Effector memory CD8-positive, alpha-beta T cell (primary cell): ENCODE results near the gene RPTOR.

Experiments used
- ATAC-seq: fragments of 150-1000 bp; cut with Tn5 transposase; replicated peaks from 2 replicates; pipeline ENCODE4 v1.10.0; 2021; ENCODE audit warnings: mild to moderate bottlenecking, moderate library complexity
- DNase-seq, 3 experiments: peaks; one replicate each; pipeline ENCODE4 v3.0.0; 2021
- H3K27ac Mint-ChIP-seq, 2 donors: one replicate each; pipeline ENCODE4 v1.8.0; 2022; ENCODE audit warnings: mild to moderate bottlenecking in 2 of 2, mixed read lengths in 2 of 2, moderate library complexity in 2 of 2
- H3K27me3 Mint-ChIP-seq, 2 donors: one replicate each; pipeline ENCODE4 v1.8.0; 2022; ENCODE audit warnings: mixed read lengths in 2 of 2
- H3K36me3 Mint-ChIP-seq: one replicate; pipeline ENCODE4 v1.8.0; 2022; ENCODE audit warnings: mild to moderate bottlenecking, moderate library complexity, mixed read lengths; ENCODE audit not compliant: insufficient read depth
- H3K4me1 Mint-ChIP-seq, 2 donors: one replicate each; pipeline ENCODE4 v1.8.0; 2022; ENCODE audit warnings: low read depth in 2 of 2, mixed read lengths in 2 of 2
- H3K4me3 Mint-ChIP-seq, 2 donors: one replicate each; pipeline ENCODE4 v1.8.0; 2022; ENCODE audit warnings: mild to moderate bottlenecking in 2 of 2, mixed read lengths in 2 of 2, moderate library complexity in 2 of 2
- H3K9me3 Mint-ChIP-seq, 2 donors: one replicate each; pipeline ENCODE4 v1.8.0; 2022; ENCODE audit warnings: mixed read lengths in 2 of 2

RPTOR gene

DNA sequence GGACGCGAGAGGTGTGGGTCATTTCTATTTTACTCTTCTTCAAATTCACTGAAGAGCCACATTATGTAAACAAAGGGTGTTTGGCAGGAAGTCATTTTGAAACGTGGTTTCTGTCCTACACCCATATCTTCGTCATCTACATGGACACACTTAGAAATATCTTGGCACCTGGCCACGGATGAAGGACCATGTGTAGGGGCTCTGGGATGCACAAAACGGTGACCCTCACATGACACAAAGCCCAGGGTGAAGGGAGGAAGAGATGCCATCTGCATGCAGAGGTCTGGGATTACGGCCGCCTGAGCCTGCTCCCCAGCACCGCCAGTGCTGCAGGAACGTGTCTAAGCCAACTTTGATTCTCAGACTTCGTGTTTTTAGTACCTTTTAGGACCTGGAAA lies 316.8 kb downstream of the RPTOR start:
- Mint-ChIP-seq H3K36me3 (peaks cover 15% of the 10 kb centered on the region), H3K4me3 (no peak overlapping the region)

DNA sequence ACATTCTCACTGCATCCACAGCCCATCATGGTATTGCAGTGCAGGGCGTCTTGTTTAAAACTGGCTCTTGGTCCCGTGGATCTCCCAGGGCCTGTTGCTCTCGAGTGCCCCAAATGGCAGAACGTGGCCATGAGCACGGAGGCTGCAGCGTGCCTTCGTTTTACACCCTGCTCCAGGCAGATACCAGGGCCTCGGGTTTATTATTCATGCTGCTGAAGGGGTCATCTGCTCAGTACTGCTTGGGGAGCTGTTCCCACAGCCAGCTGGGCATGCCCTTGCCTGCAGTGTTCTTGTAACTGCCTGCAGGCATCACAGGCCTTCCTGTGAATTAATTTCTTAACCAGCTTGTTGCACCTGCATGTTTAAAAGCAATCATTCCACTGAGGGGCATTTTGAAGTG lies 317.3 kb downstream of the RPTOR start:
- peak in 1 of 3 experiments; percentile 23 for DNase-seq
- H3K9me3 Mint-ChIP-seq: no peaks in the 10 kb centered on the region
- peaks cover 24 to 33% of the 10 kb centered on the region in 2 donors for H3K4me1 Mint-ChIP-seq
- peak overlapping the region; percentile 62 to 88 for H3K27ac Mint-ChIP-seq
- H3K4me3 Mint-ChIP-seq: no peak overlapping the region
- peak; percentile 47 for ATAC-seq
- no peaks in the 10 kb centered on the region for H3K27me3 Mint-ChIP-seq
- peaks cover 15% of the 10 kb centered on the region for H3K36me3 Mint-ChIP-seq

More for the DNA sequence above, 316.8 kb downstream of the RPTOR start:
- no peak for ATAC-seq
- peak overlapping the region; percentile 62 to 88 for H3K27ac Mint-ChIP-seq
- H3K4me1 Mint-ChIP-seq: peaks cover 24 to 37% of the 10 kb centered on the region in 2 donors
- DNase-seq: no peak
- H3K9me3 Mint-ChIP-seq: no peaks in the 10 kb centered on the region
- no peaks in the 10 kb centered on the region for H3K27me3 Mint-ChIP-seq

DNA sequence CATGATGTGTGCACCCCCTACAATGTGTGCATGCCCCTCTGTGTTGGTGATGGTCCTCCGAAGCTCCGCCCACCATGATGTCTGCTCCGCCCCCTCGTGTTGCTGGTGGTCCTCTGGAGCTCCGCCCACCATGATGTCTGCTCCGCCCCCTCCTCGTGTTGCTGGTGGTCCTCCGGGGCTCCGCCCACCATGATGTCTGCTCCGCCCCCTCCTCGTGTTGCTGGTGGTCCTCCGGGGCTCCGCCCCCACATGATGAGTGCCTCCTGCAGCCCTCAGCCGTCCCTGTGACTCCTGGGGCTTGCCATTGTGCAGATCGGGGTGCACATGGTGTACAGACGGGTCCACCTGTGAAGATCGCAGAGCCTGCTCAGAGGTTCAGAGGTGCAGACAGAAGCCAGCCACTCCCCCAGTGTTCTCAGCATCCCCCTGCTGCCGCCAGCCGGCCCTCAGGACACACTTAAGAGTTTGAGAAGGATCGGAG lies 317.9 kb downstream of the RPTOR start:
- no peak for DNase-seq
- Mint-ChIP-seq H3K9me3 (no peaks in the 10 kb centered on the region), H3K4me3 (no peak overlapping the region), H3K4me1 (peaks cover 24 to 29% of the 10 kb centered on the region in 2 donors), H3K27me3 (no peaks in the 10 kb centered on the region), H3K36me3 (peaks cover 14% of the 10 kb centered on the region), H3K27ac (no peak overlapping the region)
- ATAC-seq: no peak

DNA sequence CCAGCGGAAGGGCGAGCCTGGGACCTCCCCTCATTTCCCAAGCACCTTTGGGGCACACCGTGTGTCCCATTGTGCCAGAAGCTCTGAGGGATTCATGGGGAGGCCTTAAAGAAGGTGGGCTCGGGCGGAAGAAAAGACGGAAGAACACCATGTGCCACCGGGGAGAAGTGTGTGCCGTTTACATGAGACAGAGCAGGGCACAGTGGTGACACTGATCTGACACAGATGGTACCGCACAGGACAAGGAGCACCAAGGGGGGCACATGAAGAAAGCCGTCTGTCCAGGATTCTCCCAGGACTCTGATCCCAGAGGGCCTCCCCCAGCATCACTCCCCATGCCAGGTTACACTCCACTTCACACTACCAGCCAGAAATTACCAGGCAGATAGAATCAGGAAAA lies 318.3 kb downstream of the RPTOR start:
- ATAC-seq (no peak), DNase-seq (no peak)
- H3K27me3 Mint-ChIP-seq: no peaks in the 10 kb centered on the region
- H3K36me3 Mint-ChIP-seq: peaks cover 10% of the 10 kb centered on the region
- H3K9me3 Mint-ChIP-seq: no peaks in the 10 kb centered on the region
- H3K4me1 Mint-ChIP-seq: peaks cover 24 to 29% of the 10 kb centered on the region in 2 donors
- H3K4me3 Mint-ChIP-seq: no peak overlapping the region
- H3K27ac Mint-ChIP-seq: no peak overlapping the region

DNA sequence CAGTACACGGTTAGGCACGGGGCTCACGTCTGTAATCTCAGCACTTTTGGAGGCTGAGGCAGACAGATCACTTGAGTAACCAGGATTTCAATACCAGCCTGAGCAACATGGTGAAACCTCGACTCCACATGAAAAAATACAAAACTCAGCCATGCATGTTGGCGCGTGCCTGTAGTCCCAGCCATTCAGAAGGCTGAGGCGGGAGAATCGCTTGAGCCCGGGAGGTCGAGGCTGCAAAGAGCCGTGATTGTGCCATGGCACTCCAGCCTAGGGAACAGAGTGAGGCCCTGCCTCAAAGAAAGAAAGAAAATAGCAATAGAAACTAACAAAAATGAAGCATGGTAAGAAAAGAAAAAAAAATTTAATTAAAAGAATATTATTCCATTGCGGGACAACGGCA lies 319.0 kb downstream of the RPTOR start:
- DNase-seq (no peak), ATAC-seq (no peak)
- Mint-ChIP-seq H3K9me3 (no peaks in the 10 kb centered on the region), H3K4me1 (peaks cover 18 to 25% of the 10 kb centered on the region in 2 donors), H3K36me3 (peaks cover 6% of the 10 kb centered on the region), H3K27ac (no peak overlapping the region), H3K4me3 (no peak overlapping the region), H3K27me3 (no peaks in the 10 kb centered on the region)

DNA sequence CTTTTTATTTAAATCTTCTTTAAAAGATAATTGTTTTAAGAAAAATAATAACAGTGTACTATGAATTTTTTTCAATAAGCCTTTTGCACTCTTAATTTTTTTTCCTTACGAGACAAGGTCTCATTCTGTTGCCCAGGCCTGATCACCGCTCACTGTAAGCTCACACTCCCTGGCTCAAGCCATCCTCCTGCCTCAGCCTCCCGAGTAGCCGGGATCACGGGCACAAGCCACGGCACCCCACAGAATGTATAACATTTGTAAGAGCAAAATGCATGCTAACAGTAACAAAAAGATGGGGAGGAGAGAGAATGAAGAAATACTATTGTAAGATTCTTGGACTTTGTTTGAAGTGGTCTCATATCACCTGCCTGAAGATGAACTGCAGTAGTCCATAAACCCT lies 320.1 kb downstream of the RPTOR start:
- H3K27ac Mint-ChIP-seq: no peak overlapping the region
- H3K9me3 Mint-ChIP-seq: no peaks in the 10 kb centered on the region
- no peak overlapping the region for H3K4me3 Mint-ChIP-seq
- H3K27me3 Mint-ChIP-seq: no peaks in the 10 kb centered on the region
- no peak for ATAC-seq
- no peak for DNase-seq
- no peaks in the 10 kb centered on the region for H3K36me3 Mint-ChIP-seq
- H3K4me1 Mint-ChIP-seq: peaks cover 13 to 24% of the 10 kb centered on the region in 2 donors

DNA sequence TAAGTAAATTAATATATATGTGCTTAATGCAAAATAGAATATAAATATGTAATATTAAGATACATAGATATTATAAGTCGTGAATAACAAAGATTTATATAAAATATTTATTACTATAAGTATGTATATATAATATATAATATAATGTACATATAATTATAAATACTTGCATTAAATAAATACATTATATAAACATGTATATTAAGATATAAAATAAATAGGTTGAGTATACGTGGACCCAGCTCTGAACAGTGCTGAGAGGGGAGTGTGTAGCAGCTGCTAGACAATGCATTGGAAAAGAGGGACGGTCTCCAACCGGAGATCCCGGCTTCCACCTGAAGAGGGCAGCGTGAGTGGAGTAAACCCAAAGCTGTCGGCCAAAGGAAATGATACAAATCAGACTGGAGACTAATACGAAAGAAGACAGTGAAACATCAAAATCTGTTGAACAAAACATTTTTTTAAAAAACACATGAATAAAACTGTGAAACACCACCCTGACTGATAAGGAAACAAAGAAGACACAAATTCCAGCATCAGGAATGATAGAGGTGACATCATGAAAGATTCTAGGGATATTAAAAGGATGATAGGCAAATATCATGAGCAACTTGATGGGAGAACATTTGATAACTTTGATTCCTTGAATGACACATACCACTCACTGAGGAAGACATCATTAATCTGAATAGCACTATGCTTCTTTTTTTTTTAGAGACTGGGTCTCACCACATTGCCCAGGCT lies 321.6 kb downstream of the RPTOR start:
- DNase-seq (peak; percentile 52 to 66 (median 61)), ATAC-seq (peak; percentile 85)
- H3K4me1 Mint-ChIP-seq: peaks cover 20 to 28% of the 10 kb centered on the region in 2 donors
- no peaks in the 10 kb centered on the region for H3K27me3 Mint-ChIP-seq
- no peak overlapping the region for H3K27ac Mint-ChIP-seq
- H3K4me3 Mint-ChIP-seq: peak overlapping the region in 1 of 2 donors; percentile 32
- H3K36me3 Mint-ChIP-seq: no peaks in the 10 kb centered on the region
- no peaks in the 10 kb centered on the region for H3K9me3 Mint-ChIP-seq

DNA sequence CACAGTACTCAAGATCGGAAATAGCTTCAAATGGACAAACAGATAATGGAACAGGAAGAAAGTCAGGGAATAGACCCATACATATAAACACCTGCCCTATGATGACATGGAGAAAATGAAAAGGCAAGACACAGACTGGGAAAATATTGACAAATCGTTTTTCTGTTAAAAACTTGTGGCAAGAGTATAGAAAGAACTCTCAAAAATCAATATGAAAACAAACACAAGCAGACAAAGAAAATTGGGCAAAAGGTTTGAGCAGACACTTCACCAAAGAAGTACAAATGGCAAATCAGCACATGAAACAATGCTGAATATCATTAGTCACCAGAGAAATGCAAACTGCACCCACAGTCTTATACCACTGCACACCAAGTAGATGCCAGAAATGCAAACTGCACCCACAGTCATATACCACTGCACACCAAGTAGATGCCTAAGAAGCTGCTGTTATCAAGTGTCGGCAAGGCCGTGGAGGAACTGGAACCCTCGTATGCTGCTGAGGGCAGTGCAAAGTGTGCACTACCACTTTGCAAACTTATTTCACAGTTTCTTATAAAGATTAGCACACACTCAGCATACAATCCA lies 323.5 kb downstream of the RPTOR start:
- H3K27ac Mint-ChIP-seq: no peak overlapping the region
- H3K27me3 Mint-ChIP-seq: no peaks in the 10 kb centered on the region
- H3K9me3 Mint-ChIP-seq: no peaks in the 10 kb centered on the region
- DNase-seq: no peak
- peaks cover 1% of the 10 kb centered on the region for H3K36me3 Mint-ChIP-seq
- ATAC-seq: no peak
- peaks cover 27% of the 10 kb centered on the region in 2 donors for H3K4me1 Mint-ChIP-seq
- H3K4me3 Mint-ChIP-seq: no peak overlapping the region

DNA sequence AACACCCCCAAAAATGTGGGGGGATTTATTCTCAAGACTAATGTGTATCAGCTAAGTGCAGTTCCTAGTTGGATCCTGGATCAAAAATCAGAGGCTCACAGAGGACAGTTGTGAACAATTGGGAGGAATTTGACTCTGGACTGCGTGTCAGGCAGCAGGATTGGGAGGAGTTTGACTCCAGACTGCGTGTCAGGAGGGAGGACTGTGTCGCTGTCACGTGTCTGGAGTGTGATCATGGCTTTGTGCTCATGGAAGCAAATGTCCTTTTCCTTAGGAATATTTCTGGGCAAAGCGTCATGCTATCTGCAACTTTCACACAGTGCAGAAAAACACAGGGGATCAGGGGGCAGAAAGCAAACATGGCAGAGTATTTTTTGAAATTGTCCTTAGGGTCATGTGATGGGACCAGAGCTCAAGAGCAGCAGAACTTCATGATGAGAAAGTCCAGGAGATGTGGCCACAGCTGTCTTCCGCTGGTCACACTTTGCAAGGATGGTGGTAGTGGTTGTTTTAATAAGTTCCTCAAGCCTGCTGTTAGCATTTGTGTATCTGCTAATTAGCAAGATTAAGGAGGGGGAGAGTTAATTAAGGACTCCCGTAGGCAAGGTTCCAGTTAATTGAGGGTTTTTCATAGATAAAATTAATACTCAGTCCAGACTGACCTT lies 325.0 kb downstream of the RPTOR start:
- DNase-seq (no peak), ATAC-seq (no peak)
- no peak overlapping the region for H3K4me3 Mint-ChIP-seq
- peak overlapping the region in 1 of 2 donors; percentile 85 for H3K27ac Mint-ChIP-seq
- no peaks in the 10 kb centered on the region for H3K9me3 Mint-ChIP-seq
- H3K36me3 Mint-ChIP-seq: peaks cover 5% of the 10 kb centered on the region
- H3K4me1 Mint-ChIP-seq: peaks cover 34 to 35% of the 10 kb centered on the region in 2 donors
- H3K27me3 Mint-ChIP-seq: no peaks in the 10 kb centered on the region

DNA sequence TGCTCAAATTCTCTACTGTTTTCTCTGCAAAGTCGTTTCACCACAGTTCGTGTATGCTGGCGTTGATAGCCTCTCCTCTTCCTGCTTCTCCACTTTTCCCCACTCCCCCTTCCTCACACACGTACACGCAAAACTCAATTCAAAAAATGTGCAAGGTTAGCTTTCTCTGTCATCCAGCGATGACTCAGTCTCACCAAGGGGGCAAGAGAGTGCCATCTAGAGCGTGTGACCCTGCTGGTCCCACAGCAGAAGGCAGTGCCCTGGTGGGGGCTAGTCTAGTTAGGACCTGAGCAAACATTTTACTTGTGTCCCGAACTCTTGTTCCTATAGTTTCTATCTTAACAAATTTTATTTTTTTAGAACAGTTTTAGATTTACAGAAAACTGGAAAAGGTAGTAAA lies 325.8 kb downstream of the RPTOR start:
- Mint-ChIP-seq H3K36me3 (peaks cover 10% of the 10 kb centered on the region), H3K27ac (peak overlapping the region; percentile 85 to 87), H3K27me3 (no peaks in the 10 kb centered on the region), H3K9me3 (no peaks in the 10 kb centered on the region), H3K4me1 (peaks cover 31 to 35% of the 10 kb centered on the region in 2 donors), H3K4me3 (no peak overlapping the region)
- ATAC-seq: peak; percentile 51
- no peak for DNase-seq

DNA sequence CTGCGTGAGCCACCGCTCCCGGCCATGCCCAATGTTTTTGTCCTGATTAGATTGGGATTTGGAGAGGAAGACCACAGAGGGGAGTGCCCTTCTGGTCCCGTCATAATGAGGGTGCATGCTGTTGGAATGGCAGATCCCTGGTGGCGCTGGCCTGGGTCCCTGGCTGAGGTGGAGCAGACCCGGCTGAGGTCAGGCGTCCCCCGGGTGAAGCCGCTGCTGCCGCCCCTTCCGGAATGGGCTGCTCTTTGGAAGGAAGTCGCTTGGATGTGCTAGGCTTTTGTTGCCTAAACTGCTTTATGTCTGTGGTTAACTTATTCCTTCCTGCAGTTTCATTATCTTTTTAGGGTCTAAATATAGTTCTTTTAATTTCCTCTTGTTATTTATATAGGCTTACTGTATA lies 326.7 kb downstream of the RPTOR start:
- Mint-ChIP-seq H3K27me3 (no peaks in the 10 kb centered on the region), H3K4me3 (peak overlapping the region; percentile 57 to 61), H3K4me1 (peaks cover 28 to 33% of the 10 kb centered on the region in 2 donors), H3K36me3 (peaks cover 10% of the 10 kb centered on the region), H3K9me3 (no peaks in the 10 kb centered on the region), H3K27ac (peak overlapping the region in 1 of 2 donors; percentile 85)
- ATAC-seq (peak; percentile 27), DNase-seq (no peak)

DNA sequence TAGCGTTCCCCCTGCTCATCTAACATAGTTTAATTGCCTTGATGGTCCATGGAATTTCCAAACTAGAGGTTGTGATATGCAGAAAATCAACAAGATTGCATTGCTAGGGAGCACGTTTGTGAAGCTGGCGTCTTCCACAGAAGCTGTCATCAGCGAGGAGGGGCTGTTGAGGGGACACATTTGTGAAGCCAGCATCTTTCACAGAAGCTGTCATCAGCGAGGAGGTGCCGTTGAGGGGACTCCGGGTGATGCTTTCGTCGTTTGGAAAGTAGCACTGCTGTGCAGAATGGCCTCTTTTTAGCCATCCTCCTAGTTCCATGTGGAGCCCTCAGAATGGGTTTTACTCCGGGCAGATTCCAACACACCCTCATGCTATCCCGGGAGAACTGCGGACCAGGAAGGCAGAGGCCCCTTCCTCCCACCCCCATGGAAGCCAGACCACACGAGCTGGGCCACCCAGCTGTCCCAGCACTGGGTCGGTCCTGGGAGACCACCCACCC lies 327.4 kb downstream of the RPTOR start:
- DNase-seq (no peak), ATAC-seq (no peak)
- Mint-ChIP-seq H3K27ac (no peak overlapping the region), H3K36me3 (peaks cover 17% of the 10 kb centered on the region), H3K9me3 (no peaks in the 10 kb centered on the region), H3K4me1 (peaks cover 30 to 34% of the 10 kb centered on the region in 2 donors), H3K27me3 (no peaks in the 10 kb centered on the region), H3K4me3 (peak overlapping the region; percentile 57 to 61)

DNA sequence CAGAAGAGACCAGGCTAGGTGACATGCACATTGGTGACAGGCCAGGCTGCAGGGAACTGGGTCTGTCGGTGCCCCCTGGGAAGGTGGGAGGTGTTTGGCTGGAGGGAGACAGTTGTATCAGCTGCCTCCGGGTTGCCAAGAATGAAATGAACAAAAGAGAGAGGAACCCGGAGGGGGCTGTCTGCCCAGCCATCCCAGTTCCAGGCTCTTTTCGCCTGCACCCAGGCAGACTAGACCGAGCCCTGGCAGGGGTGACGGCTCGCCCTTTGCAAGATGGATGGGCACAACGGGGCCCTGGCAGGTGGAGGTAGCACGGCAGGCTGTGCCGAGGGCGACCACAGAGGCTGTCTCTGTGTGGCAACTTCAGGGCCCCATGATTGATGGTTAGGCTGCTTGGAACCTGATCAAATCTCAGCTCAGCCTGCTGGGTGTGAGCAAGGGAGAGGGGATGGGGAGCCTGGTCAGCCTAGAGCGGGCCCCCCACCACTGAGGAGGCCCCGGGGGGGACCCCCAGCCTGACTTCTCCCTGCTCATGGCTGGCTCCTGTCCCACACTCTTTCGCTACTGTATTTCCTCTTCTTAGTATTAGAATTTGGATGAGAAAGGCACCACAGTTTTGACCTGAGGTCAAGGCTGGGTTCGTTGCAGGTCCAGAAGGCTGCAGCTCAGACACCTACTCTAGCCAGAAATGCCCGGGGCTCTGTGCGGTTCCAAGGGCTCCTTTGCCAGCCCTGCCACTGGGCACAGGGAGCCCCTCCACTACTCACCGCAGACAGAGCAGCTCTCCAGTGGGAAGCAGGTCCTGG lies 328.1 kb downstream of the RPTOR start:
- peak overlapping the region; percentile 56 to 70 for H3K27ac Mint-ChIP-seq

More for the DNA sequence above, 328.1 kb downstream of the RPTOR start:
- Mint-ChIP-seq H3K36me3 (peaks cover 23% of the 10 kb centered on the region), H3K27me3 (no peaks in the 10 kb centered on the region), H3K4me1 (peaks cover 36 to 40% of the 10 kb centered on the region in 2 donors), H3K4me3 (no peak overlapping the region), H3K9me3 (no peaks in the 10 kb centered on the region)
- DNase-seq: no peak
- ATAC-seq: no peak
